ENCODE measurements around the gene THBD. TPM values are rescaled to one million over a fixed set of nuclear protein-coding genes. Genes with fewer than 3 reads are reported as not detected.
A peak's percentile ranks its signal among the peaks of the same experiment; 100 is the strongest.

THBD gene
- total RNA-seq, 1 experiment from 2014 or later = not detected

- H3K4me3 ChIP-seq (ENCODE audit: low read length) = no peak overlapping the region
- H3K4me2 ChIP-seq (ENCODE audit: low read depth, low read length, poor library complexity, severe bottlenecking) = no peak overlapping the region
- H3K36me3 ChIP-seq (ENCODE audit: insufficient read depth, low read length) = no peaks in the 10 kb centered on the region
- no peaks in the 10 kb centered on the region for H3K9me2 ChIP-seq (replicated peaks; ENCODE audit: insufficient read depth, low read length)
- H4K20me1 ChIP-seq (ENCODE audit: insufficient read depth, low read depth, low read length) = no peaks in the 10 kb centered on the region
- H3K9ac ChIP-seq (ENCODE audit: low read length) = no peak overlapping the region
- DNase-seq = no peak
- H2AFZ ChIP-seq (ENCODE audit: low read length) = 0 out of 2 replicates have a peak overlapping the region, but pooled peaks have one; percentile 21
- H3K9me3 ChIP-seq (ENCODE audit: low read length) = no peaks in the 10 kb centered on the region
- no peak overlapping the region for H3K27ac ChIP-seq (ENCODE audit: low read length)
- H3K79me2 ChIP-seq (ENCODE audit: low read length) = no peaks in the 10 kb centered on the region
- H3K4me1 ChIP-seq (ENCODE audit: low read length) = peaks cover 26% of the 10 kb centered on the region
- H3K27me3 ChIP-seq (ENCODE audit: low read length) = no peaks in the 10 kb centered on the region
These were observed 37.5 kb upstream of the THBD start for GRCh38 chr20:23086931-23087411.

- H3K79me2 ChIP-seq (ENCODE audit: low read length) = no peaks in the 10 kb centered on the region
- no peak within 1 kb of the TSS for H3K9ac ChIP-seq (ENCODE audit: low read length)
- no peaks in the 10 kb centered on the region for H3K9me2 ChIP-seq (replicated peaks; ENCODE audit: insufficient read depth, low read length)
- H3K9me3 ChIP-seq (ENCODE audit: low read length) = no peaks in the 10 kb centered on the region
- peaks cover 35% of the 10 kb centered on the region for H3K4me1 ChIP-seq (ENCODE audit: low read length)
- H3K4me3 ChIP-seq (ENCODE audit: low read length) = no peak within 1 kb of the TSS
- no peak within 1 kb of the TSS for H2AFZ ChIP-seq (ENCODE audit: low read length)
- H3K27ac ChIP-seq (ENCODE audit: low read length) = no peak within 1 kb of the TSS
- no peaks in the 10 kb centered on the region for H3K36me3 ChIP-seq (ENCODE audit: insufficient read depth, low read length)
- no peak within 1 kb of the TSS for H3K4me2 ChIP-seq (ENCODE audit: low read depth, low read length, poor library complexity, severe bottlenecking)
- no peaks in the 10 kb centered on the region for H4K20me1 ChIP-seq (ENCODE audit: insufficient read depth, low read depth, low read length)
- no peaks in the 10 kb centered on the region for H3K27me3 ChIP-seq (ENCODE audit: low read length)
- DNase-seq = no peak
These were observed 36.6 kb upstream of the THBD start, which contains the start of gene CD93 for GRCh38 chr20:23086056-23086566. TSS of gene CD93 (minus strand) at chr20:23086324. CDS start at chr20:23086192, 132 bp downstream.

GRCh38 chr20:23085436-23086055, 36.1 kb upstream of the THBD start:
- Histone ChIP-seq H3K4me1 (ENCODE audit: low read length) (peaks cover 36% of the 10 kb centered on the region), H3K36me3 (ENCODE audit: insufficient read depth, low read length) (no peaks in the 10 kb centered on the region), H3K9ac (ENCODE audit: low read length) (no peak overlapping the region), H3K27ac (ENCODE audit: low read length) (no peak overlapping the region), H3K27me3 (ENCODE audit: low read length) (no peaks in the 10 kb centered on the region), H3K9me2 (replicated peaks; ENCODE audit: insufficient read depth, low read length) (no peaks in the 10 kb centered on the region), H3K9me3 (ENCODE audit: low read length) (no peaks in the 10 kb centered on the region), H3K79me2 (ENCODE audit: low read length) (no peaks in the 10 kb centered on the region), H3K4me2 (ENCODE audit: low read depth, low read length, poor library complexity, severe bottlenecking) (no peak overlapping the region), H4K20me1 (ENCODE audit: insufficient read depth, low read depth, low read length) (no peaks in the 10 kb centered on the region), H3K4me3 (ENCODE audit: low read length) (no peak overlapping the region), H2AFZ (ENCODE audit: low read length) (no peak overlapping the region)
- no peak for DNase-seq

- no peaks in the 10 kb centered on the region for H3K79me2 ChIP-seq (ENCODE audit: low read length)
- no peaks in the 10 kb centered on the region for H4K20me1 ChIP-seq (ENCODE audit: insufficient read depth, low read depth, low read length)
- no peaks in the 10 kb centered on the region for H3K9me3 ChIP-seq (ENCODE audit: low read length)
- H3K4me3 ChIP-seq (ENCODE audit: low read length) = no peak overlapping the region
- H3K4me1 ChIP-seq (ENCODE audit: low read length) = peaks cover 42% of the 10 kb centered on the region
- no peaks in the 10 kb centered on the region for H3K9me2 ChIP-seq (replicated peaks; ENCODE audit: insufficient read depth, low read length)
- H3K27ac ChIP-seq (ENCODE audit: low read length) = no peak overlapping the region
- H3K9ac ChIP-seq (ENCODE audit: low read length) = no peak overlapping the region
- no peak overlapping the region for H2AFZ ChIP-seq (ENCODE audit: low read length)
- H3K27me3 ChIP-seq (ENCODE audit: low read length) = no peaks in the 10 kb centered on the region
- H3K36me3 ChIP-seq (ENCODE audit: insufficient read depth, low read length) = no peaks in the 10 kb centered on the region
- no peak overlapping the region for H3K4me2 ChIP-seq (ENCODE audit: low read depth, low read length, poor library complexity, severe bottlenecking)
- no peak for DNase-seq
These were observed 35.4 kb upstream of the THBD start for GRCh38 chr20:23084845-23085365.

- Histone ChIP-seq H3K27me3 (ENCODE audit: low read length) (no peaks in the 10 kb centered on the region), H3K9ac (ENCODE audit: low read length) (no peak overlapping the region), H4K20me1 (ENCODE audit: insufficient read depth, low read depth, low read length) (no peaks in the 10 kb centered on the region), H3K4me1 (ENCODE audit: low read length) (peaks cover 48% of the 10 kb centered on the region), H3K4me3 (ENCODE audit: low read length) (no peak overlapping the region), H3K36me3 (ENCODE audit: insufficient read depth, low read length) (no peaks in the 10 kb centered on the region), H3K4me2 (ENCODE audit: low read depth, low read length, poor library complexity, severe bottlenecking) (no peak overlapping the region), H3K27ac (ENCODE audit: low read length) (no peak overlapping the region), H3K9me2 (replicated peaks; ENCODE audit: insufficient read depth, low read length) (no peaks in the 10 kb centered on the region), H3K9me3 (ENCODE audit: low read length) (no peaks in the 10 kb centered on the region), H3K79me2 (ENCODE audit: low read length) (no peaks in the 10 kb centered on the region), H2AFZ (ENCODE audit: low read length) (no peak overlapping the region)
- DNase-seq = no peak
These were observed 34.9 kb upstream of the THBD start for GRCh38 chr20:23084282-23084844.

- Histone ChIP-seq H3K9ac (ENCODE audit: low read length) (no peak overlapping the region), H3K4me2 (ENCODE audit: low read depth, low read length, poor library complexity, severe bottlenecking) (no peak overlapping the region), H3K9me2 (replicated peaks; ENCODE audit: insufficient read depth, low read length) (no peaks in the 10 kb centered on the region), H4K20me1 (ENCODE audit: insufficient read depth, low read depth, low read length) (no peaks in the 10 kb centered on the region), H3K36me3 (ENCODE audit: insufficient read depth, low read length) (no peaks in the 10 kb centered on the region), H3K27me3 (ENCODE audit: low read length) (no peaks in the 10 kb centered on the region), H3K4me1 (ENCODE audit: low read length) (peaks cover 51% of the 10 kb centered on the region), H3K9me3 (ENCODE audit: low read length) (no peaks in the 10 kb centered on the region), H3K79me2 (ENCODE audit: low read length) (no peaks in the 10 kb centered on the region), H3K27ac (ENCODE audit: low read length) (no peak overlapping the region), H3K4me3 (ENCODE audit: low read length) (no peak overlapping the region), H2AFZ (ENCODE audit: low read length) (no peak overlapping the region)
- no peak for DNase-seq
These were observed 34.2 kb upstream of the THBD start for GRCh38 chr20:23083553-23084220.

GRCh38 chr20:23082846-23083552, 33.5 kb upstream of the THBD start:
- Histone ChIP-seq H2AFZ (ENCODE audit: low read length) (no peak overlapping the region), H4K20me1 (ENCODE audit: insufficient read depth, low read depth, low read length) (no peaks in the 10 kb centered on the region), H3K4me2 (ENCODE audit: low read depth, low read length, poor library complexity, severe bottlenecking) (peak overlapping the region; percentile 4), H3K9me3 (ENCODE audit: low read length) (no peaks in the 10 kb centered on the region), H3K4me3 (ENCODE audit: low read length) (no peak overlapping the region), H3K4me1 (ENCODE audit: low read length) (peaks cover 51% of the 10 kb centered on the region), H3K9me2 (replicated peaks; ENCODE audit: insufficient read depth, low read length) (no peaks in the 10 kb centered on the region), H3K79me2 (ENCODE audit: low read length) (no peaks in the 10 kb centered on the region), H3K27me3 (ENCODE audit: low read length) (no peaks in the 10 kb centered on the region), H3K36me3 (ENCODE audit: insufficient read depth, low read length) (no peaks in the 10 kb centered on the region), H3K9ac (ENCODE audit: low read length) (no peak overlapping the region), H3K27ac (ENCODE audit: low read length) (no peak overlapping the region)
- DNase-seq = no peak

Measured in Karpas-422 (cell line).